Fibroblast of the conjunctiva (primary cell): ENCODE results near the gene RNF146.
"Not testable (repeated sequence)": the region's sequence is repeated elsewhere in the genome, so short reads cannot be mapped to it uniquely, and the experiment has no call there.

Experiments used
- DNase-seq: peaks from one replicate; pipeline ENCODE4 v3.0.0-alpha.2; 2010; ENCODE audit warnings: low read depth

Gene RNF146

GRCh38 chr6:127266178-127266891 lies at the start of gene RNF146:
Gene RNF146, plus strand, starts transcription at chr6:127266864. Its CDS starts 13,475 bp downstream, at chr6:127280339.
- DNase-seq = peak; percentile 85

DNA sequence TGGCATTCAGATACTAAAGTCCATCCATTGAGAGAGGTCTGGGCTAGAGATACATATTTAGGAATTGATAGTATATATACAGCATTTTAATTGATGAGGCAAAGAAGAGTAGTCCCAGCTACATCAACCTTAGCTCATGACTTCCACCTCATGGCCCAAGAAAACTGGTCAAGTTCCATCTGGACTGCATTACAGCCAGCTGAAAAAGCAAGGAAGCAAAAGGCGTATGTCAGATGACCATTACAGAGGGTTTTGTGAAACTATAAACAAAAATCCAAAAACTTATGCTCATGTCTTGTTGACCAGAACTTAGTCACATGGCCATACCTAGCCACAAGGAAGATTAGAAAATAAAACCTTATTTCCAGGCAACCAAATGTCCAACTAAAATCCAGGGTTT lies 46.8 kb upstream of the RNF146 start:
- DNase-seq = no peak

GRCh38 chr6:127221201-127221600 lies 45.5 kb upstream of the RNF146 start:
- no peak for DNase-seq

GRCh38 chr6:127222418-127222817 lies 44.2 kb upstream of the RNF146 start:
- DNase-seq = no peak

DNA sequence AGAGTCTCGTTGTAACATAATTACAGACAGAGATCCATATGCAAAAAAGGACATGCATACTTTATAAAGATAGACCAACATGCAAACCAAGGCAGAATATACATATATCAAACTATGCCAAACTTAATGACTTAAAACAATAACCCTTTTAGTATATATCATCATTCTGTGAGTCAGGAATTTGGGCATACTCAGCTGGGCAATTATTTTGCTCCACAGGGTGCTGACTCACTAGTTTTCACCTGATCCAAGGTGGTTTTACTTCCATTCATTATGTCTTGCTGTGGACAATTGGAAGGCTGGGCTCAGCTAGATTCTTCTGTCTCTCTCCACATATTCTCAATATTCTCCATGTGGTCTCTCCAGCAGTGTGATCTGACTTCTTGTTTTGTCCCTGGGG lies 41.2 kb upstream of the RNF146 start:
- no peak for DNase-seq

DNA sequence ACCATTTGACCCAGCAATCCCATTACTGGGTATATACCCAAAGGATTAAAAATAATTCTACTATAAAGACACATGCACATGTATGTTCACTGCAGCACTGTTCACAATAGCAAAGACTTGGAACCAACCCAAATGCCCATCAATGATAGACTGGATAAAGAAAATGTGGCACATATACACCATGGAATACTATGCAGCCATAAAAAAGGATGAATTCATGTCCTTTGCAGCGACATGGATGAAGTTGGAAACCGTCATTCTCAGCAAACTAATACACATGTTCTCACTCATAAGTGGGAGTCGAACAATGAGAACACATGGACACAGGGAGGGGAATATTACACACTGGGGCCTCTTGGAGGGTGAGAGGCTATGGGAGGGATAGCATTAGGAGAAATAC lies 32.8 kb upstream of the RNF146 start:
- DNase-seq = not testable (repeated sequence)

- no peak for DNase-seq
These were observed 23.2 kb upstream of the RNF146 start for GRCh38 chr6:127243501-127243900.

DNA sequence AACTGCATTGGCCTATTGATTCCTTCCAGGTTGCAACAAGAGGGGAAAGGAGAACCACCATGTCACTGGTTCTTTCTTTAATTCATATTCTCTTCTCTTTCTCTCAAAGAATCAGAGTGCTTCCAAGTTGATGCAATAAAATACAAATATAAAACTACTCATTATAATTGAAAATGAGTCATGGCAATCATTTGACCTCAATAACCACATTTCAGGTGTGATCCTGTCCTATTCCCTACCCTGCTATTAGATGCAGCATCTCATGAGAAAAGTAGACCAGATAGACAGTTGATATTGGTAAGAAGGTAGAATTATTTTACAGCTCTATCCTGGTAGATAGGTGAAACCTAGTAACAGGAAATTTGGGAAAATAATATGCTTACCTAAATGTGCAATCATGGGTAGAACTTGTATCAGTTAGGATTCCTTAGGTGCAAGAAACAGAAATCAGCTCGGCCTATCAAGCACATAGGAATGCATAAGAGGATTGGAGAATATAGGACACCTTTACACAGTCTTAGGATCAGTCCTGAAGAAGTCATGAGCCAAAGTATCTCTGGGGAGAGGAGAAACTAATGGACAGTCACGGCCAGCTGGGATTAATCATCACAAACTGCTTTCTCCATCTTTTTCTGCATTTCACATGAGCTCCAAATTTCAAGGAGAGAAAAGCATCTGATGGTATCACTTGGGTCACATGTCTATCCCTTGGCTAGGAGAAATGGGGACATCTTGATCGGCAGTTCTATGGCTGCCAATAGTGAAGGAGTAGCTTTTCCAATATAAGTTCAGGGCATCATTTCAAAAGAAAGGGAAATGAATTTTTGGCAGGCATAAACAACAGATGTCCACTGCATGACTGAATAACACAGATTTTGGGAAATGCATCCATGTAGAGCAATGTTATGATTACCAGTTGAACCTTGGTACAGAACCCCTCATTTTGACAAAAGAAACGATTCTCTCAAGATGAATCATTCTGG lies 19.3 kb upstream of the RNF146 start:
- no peak for DNase-seq

GRCh38 chr6:127249621-127250020 lies 17.0 kb upstream of the RNF146 start:
- DNase-seq = no peak

DNA sequence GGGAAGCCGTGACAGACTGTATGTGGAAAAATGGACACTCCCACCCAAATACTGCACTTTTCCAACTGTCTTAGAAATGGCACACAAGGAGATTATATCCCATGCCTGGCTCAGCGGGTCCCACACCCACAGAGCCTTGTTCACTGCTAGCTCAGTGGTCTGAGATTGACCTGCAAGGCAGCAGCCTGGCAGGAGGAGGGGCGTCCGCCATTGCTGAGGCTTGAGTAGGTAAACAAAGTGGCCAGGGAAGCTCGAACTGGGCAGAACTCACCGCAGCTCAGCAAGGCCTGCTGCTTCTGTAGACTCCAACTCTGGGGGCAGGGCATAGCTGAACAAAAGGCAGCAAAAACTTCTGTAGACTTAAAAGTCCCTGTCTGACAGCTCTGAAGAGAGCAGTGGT lies 11.4 kb upstream of the RNF146 start:
- no peak for DNase-seq

GRCh38 chr6:127262896-127263295 lies 3.8 kb upstream of the RNF146 start:
- DNase-seq = no peak

GRCh38 chr6:127263481-127263880 lies 3.2 kb upstream of the RNF146 start:
- DNase-seq = no peak

DNA sequence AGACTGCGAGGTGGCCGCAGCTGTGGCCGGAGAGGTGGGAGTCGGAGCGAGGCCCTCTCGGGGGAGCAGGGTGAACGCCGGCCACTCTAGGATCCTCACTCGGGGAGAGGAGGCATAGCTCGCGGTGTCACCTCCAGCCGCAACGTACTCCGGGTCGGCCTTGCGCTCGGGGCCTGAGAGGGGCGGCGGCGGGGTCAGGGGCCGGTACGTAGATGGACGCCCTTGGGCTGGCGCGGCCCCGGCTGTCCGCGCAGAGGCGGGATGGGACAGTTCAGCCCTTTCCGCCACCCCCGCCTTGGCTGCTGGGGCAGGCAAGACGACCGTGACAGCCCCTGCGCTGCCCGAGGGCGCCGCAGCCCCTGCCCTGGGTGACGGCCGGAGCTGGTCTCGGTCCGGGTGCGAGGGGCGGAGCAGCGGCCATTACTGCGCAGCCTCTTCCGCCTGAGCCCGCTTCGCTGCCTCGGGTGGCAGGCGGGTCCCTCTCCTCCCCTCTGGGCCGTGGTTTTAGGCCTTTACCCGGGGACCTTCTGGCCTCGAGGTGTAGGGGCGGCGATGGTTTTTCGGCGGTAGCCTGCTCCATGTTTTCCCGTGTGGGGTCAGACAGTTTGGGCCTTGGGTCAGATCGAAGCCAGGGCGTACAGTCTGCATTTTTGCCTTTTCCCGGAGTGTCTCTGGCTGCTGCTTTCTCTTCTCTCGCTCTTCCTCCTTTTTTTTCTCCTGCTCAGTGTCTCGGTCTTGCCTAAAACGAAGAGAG lies 405 bp downstream of the RNF146 start:
- DNase-seq = peak; percentile 8

DNA sequence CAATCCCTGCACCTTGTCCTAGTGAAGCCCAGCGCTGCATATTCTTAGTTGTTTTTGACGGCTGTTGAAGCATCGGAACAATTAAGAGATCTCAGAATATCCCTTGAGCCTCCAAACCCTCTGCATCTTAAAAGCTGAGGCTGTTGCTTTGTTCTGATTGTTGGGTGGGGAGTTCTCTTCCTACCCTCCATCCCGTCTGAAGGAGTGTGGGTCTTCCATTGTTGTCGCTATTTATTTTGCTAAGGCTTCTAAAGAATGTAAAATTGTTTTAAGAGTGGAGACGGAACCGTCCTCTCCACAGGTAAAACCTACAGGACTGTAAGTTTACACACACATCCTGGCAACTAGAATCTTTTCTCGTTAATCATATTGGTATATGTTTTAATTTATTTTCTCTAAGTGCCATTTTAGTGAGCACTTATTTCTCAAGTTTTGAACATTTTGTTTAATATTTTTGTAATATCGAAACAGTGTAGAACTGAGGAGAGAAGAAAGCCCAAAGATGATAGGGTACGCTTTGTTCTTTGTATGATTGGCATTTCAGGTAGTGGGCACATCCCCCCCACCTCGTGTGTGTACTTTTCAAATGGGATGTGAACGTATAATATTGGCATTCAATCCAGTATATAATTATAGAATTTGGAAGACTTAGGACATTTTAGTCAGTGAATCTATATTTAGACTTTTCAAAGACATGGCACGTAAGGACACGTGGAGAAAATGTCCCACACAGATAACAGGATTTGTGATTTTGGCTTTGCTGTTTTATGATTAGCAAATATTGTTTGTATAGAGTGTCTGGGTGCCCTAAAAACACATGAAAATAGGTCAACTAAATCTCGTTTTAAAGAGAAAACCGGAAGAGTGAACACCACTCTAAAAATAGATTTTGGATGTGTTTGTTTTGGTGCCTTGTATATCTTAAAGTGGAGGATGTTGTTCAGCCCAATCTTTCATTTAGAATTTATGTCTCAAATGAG lies 1.3 kb downstream of the RNF146 start:
- DNase-seq = no peak

DNA sequence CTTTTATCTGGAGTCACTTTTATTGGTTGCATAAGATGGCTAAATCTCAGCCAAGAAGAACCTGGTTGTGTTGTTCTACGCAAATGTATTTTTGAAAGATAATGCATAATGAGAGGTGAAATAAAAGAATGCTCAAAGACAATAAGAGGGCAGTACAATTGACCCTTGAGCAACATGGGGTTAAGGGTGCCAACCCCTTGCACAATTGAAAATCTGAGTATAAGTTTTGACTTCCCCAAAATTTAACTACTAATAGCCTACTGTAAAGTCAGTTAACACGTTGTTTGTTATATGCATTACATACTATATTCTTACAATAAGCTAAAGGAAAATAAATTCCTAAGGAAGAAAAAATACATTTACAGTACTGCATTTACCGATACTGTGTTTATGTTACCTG lies 5.9 kb downstream of the RNF146 start:
- DNase-seq = no peak

- no peak for DNase-seq
These were observed 6.8 kb downstream of the RNF146 start for GRCh38 chr6:127273499-127273898.

GRCh38 chr6:127276331-127276730 lies 9.7 kb downstream of the RNF146 start:
- no peak for DNase-seq

GRCh38 chr6:127277878-127278843 lies 11.5 kb downstream of the RNF146 start:
- no peak for DNase-seq

DNA sequence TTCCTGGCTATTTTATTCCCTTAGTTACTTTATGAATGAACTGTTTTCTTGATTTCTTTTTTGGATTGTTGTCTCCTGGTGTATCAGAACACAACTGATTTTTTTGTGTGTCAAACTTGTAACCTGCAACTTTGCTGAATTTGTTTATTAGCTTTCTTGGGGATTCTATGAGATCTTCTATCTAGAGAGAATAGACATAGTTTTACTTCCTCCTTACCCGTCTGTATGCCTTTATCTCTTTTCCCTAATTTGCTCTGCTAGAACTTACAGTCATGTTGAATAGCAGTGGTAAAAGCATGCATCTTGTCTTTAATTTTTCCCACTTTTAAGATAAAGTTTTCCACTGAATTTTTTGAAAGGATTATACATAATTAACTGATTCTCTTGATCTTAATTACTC lies 13.2 kb downstream of the RNF146 start:
- no peak for DNase-seq

DNA sequence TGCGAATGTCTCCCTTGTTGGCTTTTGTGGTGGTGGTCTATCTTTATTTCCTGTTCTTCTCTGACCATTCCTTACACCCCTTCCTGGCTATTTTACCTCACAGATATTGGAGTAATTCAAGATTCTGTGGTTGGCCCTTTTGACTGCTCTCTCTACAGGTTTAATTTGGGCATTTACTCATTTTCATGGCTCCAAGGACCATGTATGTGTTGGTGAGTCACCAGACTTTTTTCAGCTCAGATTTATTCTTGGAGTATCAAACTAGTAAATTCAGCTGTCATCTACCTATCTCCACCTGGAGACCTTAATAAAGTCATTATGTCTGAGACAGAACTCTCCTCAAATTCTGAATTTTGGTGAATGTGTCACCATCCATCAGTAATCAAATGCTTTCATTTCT lies 15.5 kb downstream of the RNF146 start:
- no peak for DNase-seq
